ENCODE measurements around the gene GPHA2.

Gene GPHA2

GRCh38 chr11:64929625-64930024 lies 6.1 kb downstream of the GPHA2 start:
- DNase-seq, result no peak

- no peak for DNase-seq
Measured at GRCh38 chr11:64928957-64929356, 6.7 kb downstream of the GPHA2 start.

DNA sequence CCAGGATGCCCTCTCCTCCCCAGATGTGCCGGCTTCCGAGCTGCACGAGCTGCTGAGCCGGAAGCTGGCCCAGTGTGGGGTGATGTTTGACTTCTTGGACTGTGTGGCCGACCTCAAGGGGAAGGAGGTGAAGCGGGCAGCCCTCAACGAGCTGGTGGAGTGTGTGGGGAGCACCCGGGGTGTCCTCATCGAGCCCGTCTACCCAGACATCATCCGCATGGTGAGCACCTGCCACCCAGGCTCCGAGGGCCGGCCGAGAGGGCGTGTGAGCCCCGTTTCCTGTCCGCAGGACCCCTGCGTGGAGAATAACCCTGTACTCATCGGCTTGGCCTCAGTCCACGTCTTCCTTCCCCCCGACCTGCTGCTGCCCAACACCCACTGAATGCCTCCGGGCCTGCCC lies 9.0 kb downstream of the GPHA2 start:
- no peak for DNase-seq

- no peak for DNase-seq
Measured at GRCh38 chr11:64925536-64926436, 9.9 kb downstream of the GPHA2 start.

GRCh38 chr11:64924910-64925284 lies 10.8 kb downstream of the GPHA2 start:
- peak; percentile 6 for DNase-seq

DNA sequence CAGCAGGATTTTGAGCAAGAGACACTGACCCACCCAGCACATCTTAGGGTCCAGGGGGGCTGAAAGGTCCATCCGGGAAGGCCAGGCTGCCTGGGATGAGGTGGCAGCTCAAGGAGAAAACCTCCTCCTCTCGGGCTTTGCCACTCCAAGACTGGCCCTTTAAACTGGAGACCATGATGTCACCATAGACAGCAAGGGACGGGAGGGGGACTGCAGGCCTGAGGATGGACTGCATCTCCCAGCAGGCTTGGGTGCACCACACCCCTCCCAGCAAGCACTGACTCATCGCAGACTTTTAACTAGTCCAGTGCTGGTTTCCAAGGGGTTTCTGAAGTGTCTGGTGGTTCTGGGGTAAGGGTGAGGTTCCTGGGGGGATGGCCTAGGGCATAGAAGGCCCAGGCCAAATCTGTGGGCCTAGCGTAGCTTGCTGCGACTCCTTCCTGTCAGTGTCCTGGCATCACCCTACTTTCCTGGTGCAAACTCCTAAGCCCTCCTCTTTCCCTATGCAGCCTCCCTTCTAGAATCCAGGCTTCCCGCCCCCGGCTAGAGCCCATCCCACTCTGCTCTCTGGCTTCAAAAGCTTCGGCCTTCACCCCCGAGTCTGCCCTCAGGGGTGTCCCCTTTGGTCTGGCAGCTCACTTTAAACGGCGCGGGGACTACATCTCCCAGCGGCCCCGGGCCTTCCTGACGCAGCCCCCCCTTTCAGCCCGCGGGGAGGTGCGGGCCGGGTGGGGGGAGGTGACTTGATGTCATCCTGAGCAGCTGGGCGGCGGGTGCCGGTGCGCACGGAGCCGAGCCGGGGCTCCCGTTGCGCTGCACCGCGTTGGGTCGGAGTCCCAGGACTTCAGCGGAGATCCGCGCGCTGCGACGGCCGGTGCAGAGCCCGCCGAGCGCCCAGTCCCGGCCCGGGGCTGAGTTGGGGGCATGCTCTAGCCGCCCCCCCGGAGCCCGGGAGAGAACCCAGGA lies 11.5 kb downstream of the GPHA2 start, which contains the start of gene PPP2R5B:
PPP2R5B (plus strand) TSS at position 746 of the 966 bp plus-strand sequence. CDS start 1,046 bp downstream, outside the sequence.
- peak; percentile 92 for DNase-seq

DNA sequence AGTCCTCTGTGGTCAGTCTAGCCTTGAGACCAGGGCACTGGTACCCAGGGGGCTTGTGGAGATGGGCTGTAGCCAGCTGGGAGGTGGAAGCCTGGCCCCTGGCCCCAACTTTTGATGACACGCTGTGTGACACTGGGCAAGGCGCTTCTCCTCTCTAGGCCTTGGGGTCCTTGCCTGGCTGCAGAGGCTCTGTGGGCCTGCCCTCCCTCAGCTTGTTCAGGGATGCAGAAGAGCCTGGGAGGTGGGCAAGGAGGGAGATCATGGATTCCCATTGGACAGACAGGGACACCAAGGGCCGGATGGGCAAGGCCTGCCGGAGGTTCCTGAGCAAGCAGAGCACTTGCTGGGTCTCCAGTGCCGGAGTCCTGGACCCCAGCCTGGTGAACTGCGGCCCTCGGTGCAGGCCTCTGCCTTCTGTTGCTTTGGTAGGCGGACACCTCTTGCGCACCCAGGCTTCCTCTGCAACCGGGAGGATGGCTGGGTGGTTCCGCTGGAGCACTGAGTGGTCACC lies 12.5 kb downstream of the GPHA2 start:
- no peak for DNase-seq

- no peak for DNase-seq
Measured at GRCh38 chr11:64921384-64921783, 14.3 kb downstream of the GPHA2 start.

DNA sequence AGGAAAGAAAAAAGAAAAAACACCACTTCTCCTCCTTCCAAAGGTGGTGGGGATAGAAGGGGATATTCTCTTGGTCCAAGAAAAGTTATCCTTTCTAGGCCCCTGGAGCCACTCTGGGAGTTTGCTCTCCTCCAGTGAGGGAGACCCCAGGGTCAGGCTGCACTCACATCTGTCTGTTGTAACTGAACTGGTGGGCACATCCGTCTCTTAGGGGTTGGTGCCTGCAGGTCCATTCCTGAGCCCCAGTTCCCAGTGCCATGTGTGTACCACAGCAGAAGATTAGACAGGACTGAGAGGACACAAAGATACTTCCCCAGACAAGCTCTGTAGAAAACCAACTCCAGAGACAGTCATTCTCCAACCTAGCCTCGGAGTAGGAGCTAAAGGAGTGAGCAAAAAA lies 15.6 kb downstream of the GPHA2 start:
- no peak for DNase-seq

GRCh38 chr11:64919627-64920026 lies 16.1 kb downstream of the GPHA2 start:
- DNase-seq, result no peak

GRCh38 chr11:64918017-64918416 lies 17.7 kb downstream of the GPHA2 start:
- no peak for DNase-seq

- DNase-seq, result no peak
Measured at GRCh38 chr11:64917663-64917995, 18.1 kb downstream of the GPHA2 start.

DNA sequence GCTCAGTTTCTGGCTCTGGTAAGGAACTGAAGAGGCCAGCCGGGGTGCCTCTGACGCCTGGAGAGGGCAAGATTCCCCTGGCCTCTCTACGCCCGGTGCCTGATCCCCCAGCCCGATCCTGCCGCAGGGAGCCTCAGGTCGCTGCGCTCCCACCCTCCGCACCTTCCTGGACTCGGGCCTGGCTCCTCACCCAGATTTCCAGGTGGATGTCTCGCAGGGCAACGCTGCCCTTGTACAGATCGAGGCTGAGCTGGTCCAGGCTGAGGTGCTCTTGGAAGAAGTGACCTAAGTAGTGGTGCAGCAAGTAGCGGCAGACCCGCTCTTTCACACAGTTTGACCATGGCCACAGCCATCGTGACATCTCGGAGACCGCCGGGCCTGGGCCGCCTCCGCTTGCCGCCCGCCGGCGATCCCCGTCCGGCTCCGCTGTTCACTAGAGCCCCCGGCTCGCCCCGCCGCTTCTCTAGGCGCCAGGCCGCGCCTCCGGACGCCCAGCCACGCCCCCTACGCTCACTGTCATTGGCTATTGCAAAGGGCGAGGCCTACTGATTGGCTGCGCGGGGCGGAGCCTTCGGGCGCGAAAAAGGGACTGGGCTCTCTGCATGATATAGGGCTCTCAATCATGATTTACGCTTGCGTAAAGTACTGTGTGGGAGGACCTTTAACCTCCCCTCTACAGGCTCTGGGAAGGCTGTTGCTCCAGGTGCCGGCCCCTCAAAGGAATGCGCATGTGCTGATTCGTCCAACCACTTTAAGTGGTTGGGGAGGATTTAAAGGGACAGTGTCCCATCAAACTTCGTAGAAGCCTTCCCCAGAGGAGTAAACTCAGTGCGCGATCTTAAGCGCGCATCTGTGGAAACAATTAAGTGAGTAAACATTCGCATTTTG lies 18.7 kb downstream of the GPHA2 start, which contains the start of gene ATG2A:
ATG2A (minus strand) TSS at position 435 of the 888 bp plus-strand sequence; CDS start at position 361, 74 bp downstream.
- peak; percentile 99 for DNase-seq

DNA sequence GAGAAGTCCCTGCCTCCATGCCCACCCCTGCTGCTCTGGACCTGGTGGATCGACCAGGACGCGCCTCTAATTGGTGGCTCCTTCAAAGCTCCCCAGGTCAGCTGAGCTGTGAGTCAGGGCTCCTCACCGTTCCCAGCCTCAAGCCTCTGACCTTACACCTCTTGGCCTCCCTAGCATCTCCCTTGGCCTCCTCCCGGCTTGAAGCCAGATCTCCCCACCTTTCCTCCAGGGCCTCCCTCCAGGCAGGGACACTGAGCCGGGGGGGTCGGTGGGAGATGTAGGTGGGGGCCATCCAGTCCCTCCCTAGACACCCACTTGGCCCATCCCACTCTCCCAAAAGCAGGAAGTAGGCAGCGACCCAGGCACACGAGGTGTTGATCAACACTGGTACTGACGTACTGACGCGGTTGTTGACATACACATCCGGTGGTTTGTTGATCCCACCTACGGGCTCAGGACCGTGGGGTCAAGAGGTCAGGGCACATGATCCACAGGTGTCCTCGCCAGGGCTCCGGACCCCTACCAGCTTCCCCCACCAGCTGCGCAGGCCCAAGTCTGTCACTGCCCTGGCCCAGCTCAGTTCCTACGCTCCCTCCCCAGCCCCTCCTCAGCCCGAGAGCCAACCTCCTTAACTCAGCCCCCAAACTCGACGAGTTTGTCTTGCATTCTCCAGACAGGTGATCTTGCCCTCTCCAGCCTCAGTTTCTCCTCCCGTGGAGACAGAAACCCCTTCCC lies 19.5 kb downstream of the GPHA2 start:
- peak; percentile 35 for DNase-seq

GRCh38 chr11:64915376-64915887 lies 20.3 kb downstream of the GPHA2 start:
- DNase-seq, result no peak

DNA sequence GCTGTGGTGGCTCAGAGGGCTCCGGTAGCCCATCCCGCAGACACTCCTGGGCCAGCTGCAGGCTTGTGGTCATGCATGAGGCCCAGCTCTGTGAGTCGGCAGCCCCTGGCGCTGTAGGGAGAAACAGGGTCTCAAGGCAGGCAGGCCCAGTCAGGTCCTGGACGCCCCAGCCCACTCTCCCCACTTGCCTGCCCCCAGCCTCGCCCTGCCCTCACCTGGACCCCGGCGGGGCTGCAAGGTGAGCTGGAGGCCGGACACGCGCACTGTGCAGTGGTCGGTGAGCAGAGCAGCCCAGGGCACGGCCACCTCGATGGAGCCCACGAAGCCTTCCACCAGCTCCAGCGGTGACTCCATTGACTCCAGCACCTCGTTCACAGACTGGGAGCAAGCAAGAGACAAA lies 21.6 kb downstream of the GPHA2 start:
- DNase-seq, result no peak

DNA sequence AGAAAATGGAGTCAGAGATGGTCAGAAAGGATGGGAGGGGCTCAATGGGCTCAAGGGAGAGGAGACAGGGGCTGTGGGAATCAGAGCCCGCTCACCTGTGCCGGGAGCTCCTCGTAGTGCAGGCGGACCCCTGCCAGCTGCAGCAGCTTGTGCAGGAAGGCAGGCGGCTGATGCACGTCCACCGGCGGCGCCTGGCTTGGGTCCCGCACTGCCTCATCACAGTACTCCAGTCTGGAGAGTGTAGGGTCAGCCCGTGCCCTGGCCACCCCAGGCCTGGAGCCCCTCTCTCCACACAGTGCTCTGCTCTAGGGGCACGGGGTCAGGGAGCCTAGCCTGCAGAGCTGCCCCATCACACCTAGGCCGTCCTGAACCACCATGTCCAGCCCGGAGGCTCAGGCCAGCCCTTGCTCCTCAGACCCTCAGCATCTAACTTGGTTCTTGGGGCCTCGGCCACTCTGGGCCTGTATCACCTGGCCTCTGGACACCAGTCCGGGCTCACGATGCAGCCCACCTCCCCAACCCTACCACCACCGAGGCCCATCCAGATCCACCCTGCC lies 22.4 kb downstream of the GPHA2 start:
- DNase-seq, result no peak

- DNase-seq, result no peak
Measured at GRCh38 chr11:64911689-64912088, 24.0 kb downstream of the GPHA2 start.

- no peak for DNase-seq
Measured at GRCh38 chr11:64911142-64911541, 24.6 kb downstream of the GPHA2 start.

DNA sequence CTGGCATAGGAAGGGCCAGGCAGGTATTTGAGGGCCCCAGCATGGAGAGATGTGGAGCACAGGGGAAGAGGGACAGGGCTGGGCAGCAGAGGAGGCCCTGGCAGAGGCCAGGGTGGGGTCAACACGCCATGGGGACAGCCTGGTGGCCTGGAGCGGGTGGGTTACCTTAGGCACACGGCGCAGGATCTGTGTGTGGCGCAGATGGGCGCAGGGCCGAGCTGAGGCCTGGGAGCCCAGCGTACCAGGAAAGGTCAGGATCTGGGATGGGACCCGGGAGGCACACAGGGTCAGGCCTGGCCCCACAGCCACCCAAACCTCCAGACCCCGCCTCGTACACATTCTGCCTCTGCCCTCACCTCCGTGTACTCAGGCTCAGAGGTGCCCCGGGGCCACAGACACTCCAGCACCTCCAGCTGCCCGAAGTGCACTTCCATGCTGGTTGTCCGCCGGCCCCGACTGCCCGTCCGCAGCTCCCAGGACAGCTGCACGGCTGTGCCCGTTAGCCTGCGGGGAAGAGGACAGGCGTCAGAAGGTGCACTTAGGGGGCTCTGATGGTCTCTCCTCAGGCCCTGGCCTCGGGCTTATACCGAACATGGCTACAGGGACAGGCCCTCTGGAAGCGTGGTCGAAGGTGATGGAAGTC lies 25.1 kb downstream of the GPHA2 start:
- no peak for DNase-seq

Measured in activated naive CD4-positive, alpha-beta T cell treated with Interleukin-2 at 50 U/mL for 16 hours (primary cell).